Activated CD8-positive, alpha-beta memory T cell treated with anti-CD3 and anti-CD28 coated beads for 4 hours (primary cell): Measurements from ENCODE around the gene AGTR2.
"Not testable (repeated sequence)": the region's sequence is repeated elsewhere in the genome, so short reads cannot be mapped to it uniquely, and the experiment has no call there.

Experiments used
- DNase-seq, 2 donors: peaks; one replicate each; pipeline ENCODE4 v3.0.0-alpha.2; 2020; ENCODE audit warnings: low read depth in 2 of 2

Gene AGTR2

GRCh38 chrX:116170511-116170910 is at the start of gene AGTR2:
Gene AGTR2, plus strand, starts transcription at chrX:116170744. Its CDS starts 1,537 bp downstream, at chrX:116172281.
- DNase-seq: no peak

GRCh38 chrX:116135277-116135676 is 35.3 kb upstream of the AGTR2 start:
- DNase-seq: no peak

- not testable (repeated sequence) for DNase-seq
These were observed 29.3 kb upstream of the AGTR2 start for GRCh38 chrX:116141270-116141669.

GRCh38 chrX:116142976-116143375 is 27.6 kb upstream of the AGTR2 start:
- DNase-seq: no peak

- DNase-seq: no peak
These were observed 2.4 kb downstream of the AGTR2 start for GRCh38 chrX:116172976-116173375.

GRCh38 chrX:116181300-116181699 is 10.8 kb downstream of the AGTR2 start:
- DNase-seq: no peak

GRCh38 chrX:116185163-116185562 is 14.6 kb downstream of the AGTR2 start:
- DNase-seq: no peak

- no peak for DNase-seq
These were observed 24.1 kb downstream of the AGTR2 start for GRCh38 chrX:116194649-116195048.

- no peak for DNase-seq
These were observed 27.7 kb downstream of the AGTR2 start for GRCh38 chrX:116198235-116198634.

- no peak for DNase-seq
These were observed 28.3 kb downstream of the AGTR2 start for GRCh38 chrX:116198810-116199209.

GRCh38 chrX:116204932-116205331 is 34.4 kb downstream of the AGTR2 start:
- DNase-seq: no peak

- no peak for DNase-seq
These were observed 42.7 kb downstream of the AGTR2 start for GRCh38 chrX:116213262-116213661.

GRCh38 chrX:116217080-116217479 is 46.5 kb downstream of the AGTR2 start:
- not testable (repeated sequence) for DNase-seq
